ENCODE measurements around the gene SELENOW. TPM values are rescaled to one million over a fixed set of nuclear protein-coding genes. Genes with fewer than 3 reads are reported as not detected.

SELENOW gene
- total RNA-seq, 4 donors from 2014 or later: 247 to 321 (median 276) TPM

DNA sequence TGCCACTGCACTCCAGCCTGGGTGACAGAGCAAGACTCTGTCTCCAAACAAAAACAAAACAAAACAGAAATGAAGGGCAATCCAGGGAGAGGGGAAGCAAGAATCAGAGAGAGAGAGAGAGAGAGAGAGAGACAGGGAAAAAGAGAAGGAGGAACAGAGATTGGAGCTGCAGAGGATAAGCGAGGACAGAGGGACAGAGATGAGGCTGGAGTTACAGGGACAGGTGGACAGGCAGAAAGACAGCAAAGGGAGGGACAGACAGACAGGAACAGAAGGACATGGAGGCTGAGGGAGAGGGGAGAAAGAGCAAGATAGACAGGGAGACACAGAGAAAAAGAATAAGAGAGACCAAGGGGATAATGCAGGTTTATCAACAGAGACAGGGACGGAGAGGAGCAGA lies 41.9 kb downstream of the SELENOW start:
- Histone ChIP-seq H3K4me3 (no peak overlapping the region), H3K4me1 (no peaks in the 10 kb centered on the region), H3K27ac (no peak overlapping the region), H3K27me3 (no peaks in the 10 kb centered on the region), H3K36me3 (no peaks in the 10 kb centered on the region), H3K9me3 (no peaks in the 10 kb centered on the region)
- no peak for TF ChIP-seq POLR2A (IDR thresholded peaks at IDR 0.05)
- TF ChIP-seq, protein P1, sequence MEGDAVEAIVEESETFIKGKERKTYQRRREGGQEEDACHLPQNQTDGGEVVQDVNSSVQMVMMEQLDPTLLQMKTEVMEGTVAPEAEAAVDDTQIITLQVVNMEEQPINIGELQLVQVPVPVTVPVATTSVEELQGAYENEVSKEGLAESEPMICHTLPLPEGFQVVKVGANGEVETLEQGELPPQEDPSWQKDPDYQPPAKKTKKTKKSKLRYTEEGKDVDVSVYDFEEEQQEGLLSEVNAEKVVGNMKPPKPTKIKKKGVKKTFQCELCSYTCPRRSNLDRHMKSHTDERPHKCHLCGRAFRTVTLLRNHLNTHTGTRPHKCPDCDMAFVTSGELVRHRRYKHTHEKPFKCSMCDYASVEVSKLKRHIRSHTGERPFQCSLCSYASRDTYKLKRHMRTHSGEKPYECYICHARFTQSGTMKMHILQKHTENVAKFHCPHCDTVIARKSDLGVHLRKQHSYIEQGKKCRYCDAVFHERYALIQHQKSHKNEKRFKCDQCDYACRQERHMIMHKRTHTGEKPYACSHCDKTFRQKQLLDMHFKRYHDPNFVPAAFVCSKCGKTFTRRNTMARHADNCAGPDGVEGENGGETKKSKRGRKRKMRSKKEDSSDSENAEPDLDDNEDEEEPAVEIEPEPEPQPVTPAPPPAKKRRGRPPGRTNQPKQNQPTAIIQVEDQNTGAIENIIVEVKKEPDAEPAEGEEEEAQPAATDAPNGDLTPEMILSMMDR (IDR thresholded peaks at IDR 0.05): no peak
- DNase-seq: no peak

DNA sequence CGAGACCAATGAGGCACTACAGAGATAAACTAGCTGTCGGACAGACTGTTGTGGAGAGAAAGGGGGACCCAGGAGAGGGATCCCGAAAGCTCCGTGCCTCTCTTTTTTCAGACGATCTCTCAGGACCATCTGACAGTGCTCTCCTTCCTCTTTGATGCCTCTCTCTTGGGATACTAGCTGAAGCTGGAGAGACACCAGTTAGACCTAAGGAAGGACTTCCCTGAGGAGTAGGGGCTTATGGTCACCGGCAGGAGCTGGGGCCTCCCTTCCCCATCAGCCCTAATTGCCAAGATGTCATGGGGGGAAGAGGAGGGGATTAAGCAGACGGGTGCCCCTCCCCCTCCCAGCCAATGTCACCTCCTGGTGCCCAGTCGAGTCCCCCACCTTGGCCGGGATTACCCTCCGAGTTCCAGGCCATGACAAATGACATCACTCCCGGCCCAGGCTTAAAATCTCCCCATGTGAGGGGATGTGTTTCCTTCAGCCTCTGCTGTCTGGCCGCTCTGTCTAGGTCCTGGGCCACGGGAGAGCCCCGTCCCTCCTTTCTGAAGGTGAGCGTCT lies 43.0 kb downstream of the SELENOW start, which contains the start of gene CRX:
CRX (plus strand) TSS at position 478 of the 561 bp plus-strand sequence. CDS start 12,507 bp downstream, outside the sequence.
- TF ChIP-seq POLR2A (IDR thresholded peaks at IDR 0.05): no peak
- TF ChIP-seq, protein P1 (IDR thresholded peaks at IDR 0.05): no peak
- Histone ChIP-seq H3K4me3 (no peak within 1 kb of the TSS), H3K27me3 (no peaks in the 10 kb centered on the region), H3K27ac (no peak within 1 kb of the TSS), H3K4me1 (no peaks in the 10 kb centered on the region), H3K9me3 (no peaks in the 10 kb centered on the region), H3K36me3 (no peaks in the 10 kb centered on the region)
- DNase-seq: no peak

DNA sequence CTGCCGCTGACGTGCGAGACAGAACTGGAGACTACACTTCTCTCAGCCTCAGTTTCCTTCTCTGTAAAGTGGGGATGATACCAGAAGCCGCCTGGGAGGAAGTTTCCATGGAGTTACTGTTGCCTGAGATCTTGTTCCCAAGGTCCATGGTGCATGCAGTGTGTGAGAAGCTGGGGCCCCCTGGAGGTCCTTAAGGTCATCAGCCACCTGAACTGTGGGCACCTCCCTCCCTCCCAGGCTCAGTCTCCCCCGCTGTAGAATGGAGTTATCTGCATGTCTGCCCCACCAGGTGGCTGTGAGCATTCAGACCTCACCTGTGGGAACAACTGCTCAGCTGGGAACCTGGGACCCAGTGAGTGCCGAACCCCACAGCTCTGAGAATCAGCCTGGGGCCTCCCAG lies 45.9 kb downstream of the SELENOW start:
- no peaks in the 10 kb centered on the region for H3K36me3 ChIP-seq
- no peak overlapping the region for H3K4me3 ChIP-seq
- no peak for TF ChIP-seq POLR2A (IDR thresholded peaks at IDR 0.05)
- TF ChIP-seq, protein P1 (IDR thresholded peaks at IDR 0.05): no peak
- H3K27ac ChIP-seq: no peak overlapping the region
- no peaks in the 10 kb centered on the region for H3K4me1 ChIP-seq
- no peaks in the 10 kb centered on the region for H3K9me3 ChIP-seq
- DNase-seq: no peak
- no peaks in the 10 kb centered on the region for H3K27me3 ChIP-seq

GRCh38 chr19:47826800-47827199 lies 48.3 kb downstream of the SELENOW start:
- no peaks in the 10 kb centered on the region for H3K36me3 ChIP-seq
- H3K9me3 ChIP-seq: no peaks in the 10 kb centered on the region
- H3K27ac ChIP-seq: no peak overlapping the region
- no peaks in the 10 kb centered on the region for H3K4me1 ChIP-seq
- DNase-seq: no peak
- TF ChIP-seq POLR2A (IDR thresholded peaks at IDR 0.05): no peak
- H3K27me3 ChIP-seq: no peaks in the 10 kb centered on the region
- H3K4me3 ChIP-seq: no peak overlapping the region

GRCh38 chr19:47832723-47833122 lies 54.2 kb downstream of the SELENOW start:
- H3K9me3 ChIP-seq: no peaks in the 10 kb centered on the region
- TF ChIP-seq, protein P1 (IDR thresholded peaks at IDR 0.05): no peak
- TF ChIP-seq POLR2A (IDR thresholded peaks at IDR 0.05): no peak
- no peak for DNase-seq
- no peak overlapping the region for H3K27ac ChIP-seq
- H3K36me3 ChIP-seq: no peaks in the 10 kb centered on the region
- no peaks in the 10 kb centered on the region for H3K4me1 ChIP-seq
- no peaks in the 10 kb centered on the region for H3K27me3 ChIP-seq
- no peak overlapping the region for H3K4me3 ChIP-seq

Small RNA genes lying within 50 kb of the gene (small RNA-seq; reads per million reads assigned to genes)
- gene AC008745.1 (0 reads per million in 2 donors), gene SNORD23 (0 reads per million in 2 donors)

Other genes starting within 250 kb of the SELENOW start
- not detected for gene ZNF541, start 205.6 kb upstream of the SELENOW start, total RNA-seq
- gene BICRA, start 169.6 kb upstream of the SELENOW start, total RNA-seq: 10 to 100 TPM in 3 of 4 donors, 1 to 10 TPM in 1; 8.2 to 14.9 (median 13.3) TPM
- 100 to 1,000 TPM in 1 of 4 donors, 10 to 100 TPM in 3; 11.2 to 117 (median 23.0) TPM for gene EHD2, start 65.3 kb upstream of the SELENOW start, total RNA-seq
- 100 to 1,000 TPM in 3 of 4 donors, 10 to 100 TPM in 1; 86.2 to 179 (median 159) TPM for gene NOP53, start 33.2 kb upstream of the SELENOW start, total RNA-seq
- not detected for gene TPRX1, start 25.8 kb downstream of the SELENOW start, total RNA-seq
- gene CRX, start 43.2 kb downstream of the SELENOW start, total RNA-seq: not detected
- not detected for gene TPRX2, start 80.5 kb downstream of the SELENOW start, total RNA-seq
- gene SULT2A1, start 107.6 kb downstream of the SELENOW start, total RNA-seq: 100 to 1,000 TPM in 1 of 4 donors, 10 to 100 TPM in 2, not detected in 1; 22.3 to 126 (median 55.8) TPM
- not detected for gene BSPH1, start 213.5 kb downstream of the SELENOW start, total RNA-seq
- not detected for gene ELSPBP1, start 215.9 kb downstream of the SELENOW start, total RNA-seq

Data from Peyer's patch (tissue), 4 donors.